Loucy (cell line): ENCODE measurements around the gene PANX2.

Experiments used
- EZH2phosphoT487 ChIP-seq: fragments of 200-600 bp; IDR thresholded peaks from 2 replicates; pipeline ENCODE4 v1.6.1; 2018; ENCODE audit warnings: antibody characterized with exemption, mild to moderate bottlenecking, moderate library complexity, borderline replicate concordance
- TF ChIP-seq, protein P1 (sequence below): fragments of 200-600 bp; sonication (generic); conservative IDR thresholded peaks from 2 replicates; pipeline ENCODE4 v1.5.1; 2014; ENCODE audit warnings: mild to moderate bottlenecking, antibody characterized with exemption, low read length

DNA sequence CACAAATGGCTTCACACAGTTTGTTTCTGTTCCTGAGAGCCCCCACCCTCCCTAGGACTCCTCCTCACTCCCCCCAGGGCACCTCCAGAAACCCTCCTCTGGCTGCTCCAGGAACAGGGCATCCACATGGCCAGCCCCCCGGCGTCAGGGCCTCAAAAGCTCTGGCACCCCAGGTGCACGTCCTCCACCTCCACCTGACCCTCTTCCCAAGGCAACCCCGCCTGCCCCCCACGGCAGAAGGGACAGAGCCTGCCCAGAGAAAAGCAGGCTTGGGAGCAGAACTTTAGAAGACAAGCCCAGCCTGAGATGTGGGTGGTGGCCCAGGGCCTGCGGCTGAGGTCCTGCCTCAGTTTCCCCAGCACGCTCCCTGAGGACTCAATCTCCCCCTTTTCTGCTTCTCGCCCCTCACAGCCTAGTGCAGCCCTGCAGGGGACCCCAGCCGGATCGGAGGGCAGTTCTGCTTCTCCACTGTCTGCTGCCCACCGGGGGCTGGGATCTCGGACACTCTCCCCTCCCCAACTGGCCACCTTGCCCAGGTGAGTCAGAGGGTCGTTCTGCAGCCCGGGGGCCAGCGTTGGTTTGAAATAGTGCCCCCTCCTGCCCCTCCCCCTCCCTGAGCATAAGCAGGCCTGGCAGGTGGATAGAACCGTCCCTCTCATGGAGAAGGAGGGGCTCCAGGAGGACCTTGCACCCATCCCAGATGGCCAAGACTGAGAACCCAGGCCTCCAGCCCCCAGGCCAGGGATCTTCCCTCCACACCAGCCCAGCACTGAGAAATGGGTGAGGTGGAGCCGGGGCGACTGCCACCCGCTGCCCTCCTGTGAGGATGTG is 12.8 kb downstream of the PANX2 start:
- TF ChIP-seq, protein P1, sequence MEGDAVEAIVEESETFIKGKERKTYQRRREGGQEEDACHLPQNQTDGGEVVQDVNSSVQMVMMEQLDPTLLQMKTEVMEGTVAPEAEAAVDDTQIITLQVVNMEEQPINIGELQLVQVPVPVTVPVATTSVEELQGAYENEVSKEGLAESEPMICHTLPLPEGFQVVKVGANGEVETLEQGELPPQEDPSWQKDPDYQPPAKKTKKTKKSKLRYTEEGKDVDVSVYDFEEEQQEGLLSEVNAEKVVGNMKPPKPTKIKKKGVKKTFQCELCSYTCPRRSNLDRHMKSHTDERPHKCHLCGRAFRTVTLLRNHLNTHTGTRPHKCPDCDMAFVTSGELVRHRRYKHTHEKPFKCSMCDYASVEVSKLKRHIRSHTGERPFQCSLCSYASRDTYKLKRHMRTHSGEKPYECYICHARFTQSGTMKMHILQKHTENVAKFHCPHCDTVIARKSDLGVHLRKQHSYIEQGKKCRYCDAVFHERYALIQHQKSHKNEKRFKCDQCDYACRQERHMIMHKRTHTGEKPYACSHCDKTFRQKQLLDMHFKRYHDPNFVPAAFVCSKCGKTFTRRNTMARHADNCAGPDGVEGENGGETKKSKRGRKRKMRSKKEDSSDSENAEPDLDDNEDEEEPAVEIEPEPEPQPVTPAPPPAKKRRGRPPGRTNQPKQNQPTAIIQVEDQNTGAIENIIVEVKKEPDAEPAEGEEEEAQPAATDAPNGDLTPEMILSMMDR = no peak
- no peak for TF ChIP-seq EZH2phosphoT487
